NCI-H128 (cell line): Measurements from ENCODE around the gene COL4A4.

ENCODE experiments used
- DNase-seq: peaks from one replicate; lab custom pipeline; 2025; ENCODE audit not compliant: unreplicated experiment; lab: John Stamatoyannopoulos, UW

The COL4A4 gene

DNA sequence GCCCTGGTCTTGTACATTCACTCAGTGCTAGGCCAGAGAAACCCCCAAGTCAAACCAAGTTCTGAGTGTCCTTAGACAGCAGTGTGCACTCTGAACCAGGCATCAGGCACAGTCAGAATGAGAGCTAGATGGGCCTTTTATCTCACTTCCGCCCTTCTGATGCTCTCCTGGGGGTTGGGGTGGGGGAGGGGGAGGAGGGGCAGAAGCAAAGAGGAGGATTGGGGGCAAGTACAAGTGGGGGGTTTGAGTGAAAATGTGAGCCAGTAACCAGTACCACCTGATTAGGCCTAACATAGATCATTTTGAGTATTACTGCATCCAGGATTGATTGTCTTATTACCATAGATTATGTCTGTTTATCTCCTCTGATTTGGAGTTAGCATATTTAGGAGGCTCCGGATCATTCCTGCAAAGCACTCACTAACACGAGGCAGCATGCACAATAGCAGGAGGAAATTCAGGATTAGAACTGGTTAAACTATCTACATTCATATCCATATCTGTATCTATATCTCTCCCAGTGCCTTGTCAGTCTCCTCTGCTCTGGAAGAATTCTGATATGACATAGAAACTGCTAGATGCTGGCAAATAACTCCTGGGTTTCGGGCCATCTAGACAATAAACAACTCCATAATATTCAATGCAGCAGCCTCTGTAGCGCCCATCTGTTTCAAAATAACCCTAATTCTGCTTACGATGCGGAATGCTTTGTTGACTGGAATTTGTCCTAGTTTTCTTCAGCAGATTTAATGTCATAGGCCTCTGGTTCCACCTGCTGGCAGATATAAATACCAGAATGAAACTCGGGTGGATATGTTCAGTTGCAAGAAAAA, 179.0 kb downstream of the COL4A4 start:
- peak; percentile 16 for DNase-seq

DNA sequence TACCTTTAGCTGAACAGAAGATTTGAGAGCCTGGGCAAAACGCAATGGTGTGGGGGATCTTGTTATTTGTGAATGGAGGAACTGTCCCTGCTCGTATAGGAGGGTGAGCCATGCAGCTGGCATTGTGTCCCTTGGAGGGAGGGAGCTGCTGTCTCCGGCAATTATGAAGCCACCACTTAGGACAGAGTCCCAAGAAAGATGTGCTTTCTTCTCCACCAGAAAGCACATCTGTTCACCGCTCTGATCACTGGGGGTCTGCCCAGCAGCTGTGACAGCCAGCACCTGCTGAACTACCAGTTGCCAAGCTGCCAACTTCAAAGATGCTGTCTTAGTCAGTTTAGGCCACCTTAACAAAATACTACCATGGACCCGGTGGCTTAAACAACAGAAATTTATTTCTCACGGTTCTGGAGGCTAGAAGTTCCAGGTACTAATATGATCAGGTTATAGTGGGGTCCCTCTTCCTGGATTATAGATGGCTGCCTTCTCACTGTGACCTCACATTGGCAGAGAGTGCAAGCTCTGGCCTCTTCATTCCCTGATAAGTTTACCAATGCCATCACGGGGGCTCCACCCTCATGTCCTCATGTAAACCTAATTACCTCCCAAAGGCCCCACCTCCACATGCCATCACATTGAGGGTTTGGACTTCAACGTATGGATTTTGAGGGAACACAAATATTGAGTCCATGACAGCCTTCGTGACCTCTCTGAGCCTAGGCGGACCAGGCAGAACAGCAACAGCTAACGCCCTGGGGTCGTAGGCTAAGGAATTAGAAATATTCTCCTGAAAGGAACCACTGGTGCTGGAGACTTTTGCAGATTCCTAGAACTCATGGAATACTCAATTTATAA, 179.9 kb downstream of the COL4A4 start:
- DNase-seq: no peak

DNA sequence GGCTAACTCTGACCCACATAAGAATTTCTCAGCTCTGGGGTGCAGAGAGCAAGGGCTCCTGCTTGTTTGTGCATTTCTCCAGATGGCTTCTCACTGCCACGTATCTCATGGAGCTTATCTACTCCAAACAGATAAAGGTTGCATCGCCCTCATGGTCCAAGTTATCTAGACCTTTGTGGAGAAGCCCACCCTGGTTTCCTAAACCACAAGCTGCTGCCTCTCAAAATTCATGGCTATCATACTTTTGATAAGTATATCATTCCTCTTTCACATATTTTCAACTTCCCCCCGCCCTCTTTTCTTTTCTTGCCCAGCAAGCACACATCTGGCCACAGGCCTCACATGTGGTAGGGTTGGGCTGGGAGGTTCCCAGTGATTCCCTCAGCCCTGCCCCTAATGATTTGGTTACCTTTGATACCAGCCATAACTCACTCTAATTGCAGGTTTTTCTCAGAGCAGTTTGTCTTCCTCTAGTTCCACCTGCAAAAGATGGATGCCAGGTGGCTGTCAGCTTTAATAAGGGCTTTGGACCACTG, 182.1 kb downstream of the COL4A4 start:
- no peak for DNase-seq

DNA sequence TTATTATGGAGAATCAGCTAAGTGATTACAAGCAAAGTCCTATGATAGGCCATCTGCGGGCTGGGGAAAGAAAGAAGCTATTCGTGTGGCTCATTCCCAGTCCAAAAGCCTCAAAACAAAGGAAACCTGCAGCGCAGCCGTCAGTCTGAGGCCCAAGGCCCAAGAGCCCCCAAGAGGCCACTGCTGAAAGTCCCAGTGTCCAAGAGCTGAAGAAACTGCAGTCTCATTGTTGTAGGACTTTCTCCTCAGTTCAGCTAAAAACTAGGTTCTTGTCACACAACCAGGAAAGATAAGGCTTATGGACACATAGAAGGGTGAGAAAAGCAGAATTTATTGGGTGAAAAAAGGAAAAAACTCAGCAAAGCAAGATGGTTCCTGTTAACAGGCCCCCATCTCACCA, 185.0 kb downstream of the COL4A4 start:
- no peak for DNase-seq

DNA sequence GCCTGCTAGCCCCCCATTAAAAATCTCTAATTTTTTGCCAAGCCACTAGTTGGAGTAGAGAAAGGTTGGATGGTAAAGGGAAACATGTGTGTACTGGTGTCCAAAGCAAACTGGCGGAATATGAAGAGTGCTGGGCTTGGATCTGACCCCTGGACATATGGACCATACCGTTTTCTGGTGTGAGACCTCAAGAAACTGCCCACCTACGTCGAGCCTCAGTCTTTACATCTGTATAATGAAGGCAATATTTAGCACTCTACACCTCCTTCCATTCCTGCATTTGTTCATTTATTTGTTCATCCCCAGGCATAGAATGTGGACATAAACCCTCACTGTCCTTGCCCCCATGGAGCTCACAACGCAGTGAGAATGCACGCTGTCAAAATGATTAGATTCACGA, 185.7 kb downstream of the COL4A4 start:
- DNase-seq: no peak

DNA sequence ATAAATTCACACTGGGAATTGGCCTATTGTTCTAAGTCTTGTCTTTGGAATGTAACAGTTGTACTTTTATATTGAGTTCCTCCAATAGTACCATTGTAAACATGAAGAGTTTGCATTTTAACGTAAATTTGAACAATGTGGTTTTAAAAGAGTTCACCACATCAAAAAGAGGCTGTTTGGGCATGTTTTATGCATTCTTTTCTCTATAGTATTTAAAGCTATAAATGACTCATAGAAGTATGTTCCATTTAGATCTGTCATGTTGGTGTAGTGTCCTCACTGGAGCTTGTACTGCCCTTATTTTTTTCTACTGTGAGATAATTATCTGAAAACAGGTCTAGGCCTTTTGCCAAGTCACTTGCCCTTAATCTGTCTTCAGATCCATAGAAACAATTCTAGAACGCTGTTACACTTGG, 186.2 kb downstream of the COL4A4 start:
- no peak for DNase-seq

DNA sequence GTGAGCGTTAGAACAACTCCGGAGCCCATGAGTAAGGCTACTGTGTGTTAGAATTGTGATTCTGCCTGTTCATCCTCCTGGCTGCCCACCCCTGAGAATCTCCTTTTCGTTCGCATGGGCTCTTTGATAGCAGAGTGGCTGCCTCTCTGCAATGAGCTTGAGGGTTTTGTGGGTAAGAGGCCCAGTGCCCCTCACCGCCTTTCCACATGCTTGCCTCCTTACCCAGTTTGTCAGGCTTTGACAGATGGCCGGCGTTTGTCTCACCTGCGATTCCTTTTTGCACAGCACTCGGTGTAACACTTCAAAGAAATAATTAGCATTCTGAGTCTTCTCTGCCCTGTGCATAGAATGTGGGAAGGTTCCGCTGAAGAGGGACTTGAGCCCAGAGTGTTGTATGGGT, 190.2 kb downstream of the COL4A4 start:
- no peak for DNase-seq

DNA sequence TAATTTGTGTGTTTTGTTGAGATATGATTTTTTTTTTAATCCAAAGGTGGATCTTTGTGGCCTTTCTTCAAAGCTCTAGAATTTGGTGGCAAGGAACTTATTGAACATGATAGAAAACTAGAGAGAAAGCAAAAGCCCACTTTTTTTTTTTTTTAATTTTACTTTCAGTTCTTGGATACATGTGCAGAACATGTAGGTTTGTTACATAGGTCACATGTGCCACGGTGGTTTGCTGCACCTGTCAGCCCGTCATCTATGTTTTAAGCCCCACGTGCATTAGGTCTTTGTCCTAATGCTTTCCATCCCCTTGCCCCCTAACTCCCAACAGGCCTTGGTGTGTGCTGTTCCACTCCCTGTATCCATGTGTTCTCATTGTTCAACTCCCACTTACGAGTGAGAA, 192.2 kb downstream of the COL4A4 start:
- no peak for DNase-seq

DNA sequence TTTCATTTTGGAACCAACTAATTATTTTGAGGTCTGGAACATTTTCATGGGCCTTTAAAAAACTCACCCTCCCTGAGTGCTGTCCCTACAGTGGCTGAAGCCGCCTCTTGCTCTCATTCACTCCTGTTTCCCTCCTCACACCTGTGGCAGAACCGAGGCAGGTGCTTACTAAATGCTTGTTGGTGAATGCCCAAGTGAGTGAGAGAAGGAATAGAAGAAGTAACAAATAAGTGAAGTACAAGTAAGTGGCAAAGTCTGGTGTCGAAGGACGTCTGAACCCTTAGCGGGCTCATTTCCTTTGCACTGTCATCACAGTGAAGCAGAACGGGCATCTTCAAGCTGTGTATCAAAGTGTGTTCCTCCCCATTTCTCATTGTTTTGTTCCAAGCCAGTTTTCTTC, 192.9 kb downstream of the COL4A4 start:
- DNase-seq: no peak

DNA sequence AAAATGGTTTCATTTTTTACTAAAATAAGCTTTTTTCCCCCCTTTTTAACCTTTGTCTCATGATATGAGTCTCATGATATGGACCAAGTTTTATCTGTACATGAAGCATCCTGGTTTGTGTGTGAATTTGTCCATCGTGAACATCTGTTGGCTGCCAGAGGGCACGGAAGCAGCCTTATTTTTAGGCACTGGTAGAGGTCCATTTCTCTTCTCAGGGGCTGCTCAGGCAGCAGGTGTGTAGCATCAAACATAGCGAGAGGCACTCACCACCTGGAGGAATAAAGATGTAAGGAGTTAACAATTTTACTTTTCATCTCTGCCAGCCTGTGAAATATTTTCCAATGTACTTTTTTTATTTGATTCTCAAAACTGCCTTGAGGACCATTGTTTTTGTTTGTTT, 193.6 kb downstream of the COL4A4 start:
- DNase-seq: no peak

DNA sequence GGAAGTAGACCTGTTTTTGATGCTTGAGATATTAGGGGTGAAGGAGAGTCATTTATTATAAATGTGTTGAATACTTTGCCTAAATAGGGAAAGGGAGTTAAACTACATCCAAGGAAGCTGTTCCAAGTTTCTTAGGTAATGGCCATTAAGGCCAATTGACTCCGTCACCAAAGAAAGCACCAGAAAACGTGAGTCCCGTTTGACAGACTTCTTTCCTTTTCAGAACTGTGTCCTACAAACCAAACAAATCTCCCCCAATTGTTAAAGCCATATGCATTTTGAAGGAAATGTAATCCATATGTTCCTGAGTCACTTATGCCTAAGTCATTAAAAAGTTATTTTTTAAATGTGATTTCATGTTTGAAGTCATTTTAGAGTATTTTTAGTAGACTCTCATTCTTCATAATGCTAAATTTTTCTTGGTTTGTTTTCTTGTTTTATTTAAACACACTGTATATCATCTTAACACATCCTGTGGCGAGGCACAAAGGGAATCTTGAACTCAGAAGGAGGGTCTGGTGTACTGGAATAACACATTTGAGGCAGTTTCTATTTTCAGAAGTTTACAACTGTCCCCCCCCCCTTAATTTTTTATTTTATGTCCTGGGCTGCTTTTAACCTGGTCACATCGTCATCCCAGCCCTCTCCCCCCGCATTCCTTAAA, 194.5 kb downstream of the COL4A4 start:
- DNase-seq: no peak

DNA sequence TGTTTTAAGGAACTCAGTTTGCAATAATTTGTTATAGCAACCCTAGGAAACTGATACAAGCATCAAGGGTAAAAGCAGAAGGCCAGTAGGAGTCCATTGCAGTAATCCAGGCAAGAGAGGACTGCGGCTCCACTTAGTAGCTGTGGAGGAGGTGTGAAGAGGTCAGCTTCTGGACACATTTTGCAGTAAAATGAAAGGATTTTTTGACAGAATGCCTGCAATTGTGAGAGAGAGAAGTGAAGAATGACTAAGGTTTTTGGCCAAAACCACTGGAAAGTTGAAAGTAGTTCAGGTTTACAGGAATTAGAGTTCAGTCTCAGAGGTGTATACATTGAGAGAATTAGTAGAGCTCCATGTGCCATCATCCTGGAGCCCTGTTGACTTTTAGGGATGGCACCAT, 198.6 kb downstream of the COL4A4 start:
- DNase-seq: no peak

DNA sequence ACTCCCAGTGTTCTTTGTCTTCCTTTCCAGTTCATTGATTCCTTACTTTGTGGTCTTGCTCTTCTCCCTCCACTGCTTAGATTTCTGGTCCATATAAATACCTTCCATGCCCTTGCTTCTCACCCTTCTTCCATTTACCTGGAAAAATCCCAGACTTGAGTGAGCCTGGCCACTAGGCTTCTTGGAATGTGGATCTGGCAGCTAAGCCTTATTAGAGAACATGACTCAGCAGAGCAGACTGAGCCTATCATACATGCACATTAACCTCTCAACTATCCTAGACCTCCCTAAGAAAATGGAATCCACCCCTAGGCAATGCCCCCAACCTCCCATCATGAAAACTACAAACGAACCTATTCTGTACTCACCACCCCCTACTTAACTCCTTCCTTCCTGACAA, 200.5 kb downstream of the COL4A4 start:
- DNase-seq: no peak

DNA sequence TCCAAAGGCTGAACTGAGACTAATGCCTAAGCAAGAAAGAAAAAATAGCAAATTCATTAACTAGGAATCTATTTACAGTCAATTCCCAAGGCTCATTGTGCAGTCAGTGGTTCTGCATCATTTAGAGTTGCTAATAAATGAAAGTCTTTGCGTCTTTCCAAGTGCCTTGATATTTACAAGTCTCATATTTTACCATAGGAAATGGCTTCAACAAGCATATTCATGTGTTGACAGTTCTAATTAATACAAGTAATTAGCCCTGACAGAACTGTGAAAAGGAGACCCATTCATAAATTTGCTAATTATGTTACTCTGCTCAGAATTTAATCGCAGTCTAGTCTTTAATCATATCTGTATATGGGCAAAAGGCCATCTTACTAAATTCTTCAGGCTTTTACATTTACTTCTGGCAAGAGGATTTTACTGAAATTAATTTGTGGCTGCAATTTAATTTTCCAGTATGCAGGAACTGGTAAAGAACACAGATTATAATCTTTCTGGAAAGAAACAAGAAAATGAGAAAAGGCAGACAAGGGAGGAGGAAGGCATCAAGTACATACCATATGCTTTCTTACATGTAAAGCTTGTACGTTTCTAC, 201.7 kb downstream of the COL4A4 start:
- no peak for DNase-seq

DNA sequence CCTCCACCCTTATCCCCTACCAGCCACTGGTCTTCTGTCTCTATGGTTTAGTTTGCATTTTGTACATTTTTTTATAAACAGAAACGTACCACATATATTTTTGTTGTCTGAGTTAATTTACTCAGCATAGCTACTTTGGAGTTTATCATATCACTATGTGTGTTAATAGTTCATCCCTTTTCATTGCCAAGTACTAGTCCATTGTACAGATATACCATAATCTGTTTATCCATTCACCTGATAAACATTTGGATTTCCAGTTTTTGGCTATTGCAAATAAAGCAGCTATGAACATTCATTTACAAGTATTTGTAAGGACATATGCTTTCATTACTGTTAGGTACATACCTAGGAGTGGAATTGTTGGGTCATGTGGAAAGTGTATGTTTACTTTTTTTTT, 204.6 kb downstream of the COL4A4 start:
- DNase-seq: no peak

DNA sequence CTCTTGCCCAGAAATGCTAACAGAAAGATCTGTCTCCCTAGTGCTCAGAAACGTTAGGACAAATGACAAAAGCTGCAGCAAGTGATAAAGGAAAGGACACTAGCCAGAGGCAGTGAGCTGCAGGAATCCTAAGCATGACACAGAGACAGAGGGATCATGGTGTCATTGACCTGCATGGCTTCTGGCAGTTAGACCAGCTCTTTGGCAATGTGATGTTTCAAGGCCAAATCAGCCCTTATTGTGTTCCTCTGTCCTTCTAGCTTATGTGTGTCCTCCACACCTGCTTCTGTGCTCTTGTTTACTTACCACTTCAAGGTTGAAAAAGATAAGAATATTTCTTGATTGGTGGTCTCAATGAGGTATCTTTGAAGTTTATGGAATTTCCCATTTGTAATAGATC, 207.3 kb downstream of the COL4A4 start:
- no peak for DNase-seq

DNA sequence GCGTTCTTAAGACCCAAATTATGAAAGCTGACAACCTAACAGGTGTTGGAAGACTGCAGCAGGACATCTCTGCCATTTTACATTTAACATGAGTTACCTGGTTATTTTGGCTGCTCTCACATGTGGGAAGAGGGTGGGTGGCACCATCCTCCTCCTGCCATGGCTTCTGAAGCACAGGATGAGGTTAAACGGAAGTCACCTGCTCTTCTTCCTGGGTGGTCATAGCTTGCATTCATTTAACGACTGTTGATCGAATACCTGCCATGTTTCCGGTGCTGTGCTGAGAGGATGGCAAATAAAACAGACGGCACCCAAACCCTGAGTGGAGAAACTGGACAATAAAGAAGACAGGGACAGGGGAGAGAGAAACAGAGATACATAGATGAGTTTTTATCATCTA, 210.2 kb downstream of the COL4A4 start:
- DNase-seq: no peak

DNA sequence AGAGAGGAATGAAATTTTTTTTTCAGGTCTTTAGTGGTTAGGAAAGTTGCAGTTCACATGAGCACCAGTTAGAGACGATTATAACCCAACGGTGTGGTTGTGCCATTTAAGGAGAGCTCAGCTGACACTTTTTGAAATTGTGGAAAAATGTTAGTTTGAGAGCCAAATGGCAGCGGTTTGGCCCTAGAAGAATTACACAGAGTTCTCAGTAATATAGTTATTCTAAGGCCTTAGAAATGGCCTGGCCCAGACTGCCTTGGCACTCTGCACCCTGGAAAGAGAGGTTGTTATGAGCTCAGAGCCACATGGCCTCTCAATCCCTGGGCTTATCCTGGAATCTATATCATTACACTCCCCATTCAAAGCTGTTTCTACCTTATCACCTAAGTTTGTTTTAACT, 210.8 kb downstream of the COL4A4 start:
- no peak for DNase-seq
